ENCODE measurements around the gene BMERB1.
"Not testable (repeated sequence)": the region's sequence is repeated elsewhere in the genome, so short reads cannot be mapped to it uniquely, and the experiment has no call there.

BMERB1 gene

DNA sequence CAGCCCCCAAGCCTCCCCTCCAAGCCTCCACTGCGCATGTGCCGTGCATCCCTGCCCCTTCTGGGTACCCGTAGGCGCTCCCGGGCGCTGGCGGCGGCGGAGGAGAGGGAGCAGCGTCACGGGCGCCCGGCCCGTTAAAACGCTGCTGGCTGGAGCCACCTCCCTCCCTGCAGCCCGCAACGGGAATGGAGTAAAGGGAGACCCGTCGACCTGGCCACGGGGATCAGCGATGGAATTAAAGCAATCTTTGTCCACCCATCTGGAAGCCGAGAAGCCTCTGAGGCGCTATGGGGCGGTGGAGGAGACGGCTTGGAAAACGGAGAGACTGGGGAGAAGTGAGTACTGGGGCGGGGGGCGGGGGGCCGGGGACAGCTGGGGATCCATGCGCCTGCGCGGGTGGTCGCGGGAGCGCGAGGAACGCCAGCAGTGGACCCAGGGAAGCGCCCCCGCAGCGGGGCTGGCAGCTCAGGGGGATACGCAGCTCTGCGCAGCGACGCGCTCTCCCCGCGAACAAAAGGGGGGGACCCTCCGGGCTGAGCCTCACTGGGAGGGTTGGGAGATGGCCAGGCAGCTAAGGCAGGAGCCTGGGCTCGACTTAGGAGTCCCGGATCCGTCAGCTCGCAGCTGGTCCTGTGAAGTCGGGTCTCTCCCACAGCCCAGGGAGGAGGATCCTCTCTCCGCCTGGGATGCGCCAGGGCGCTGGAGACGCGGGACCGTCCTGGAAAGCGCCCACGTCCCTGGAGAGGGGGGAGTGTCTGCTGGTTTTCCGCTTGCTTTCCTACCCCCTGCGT lies at the start of gene BMERB1:
Gene BMERB1, plus strand, starts transcription at position 164 of the 791 bp plus-strand sequence. Its CDS starts 66 bp downstream, at position 230.
- DNase-seq, result peak; percentile 64

DNA sequence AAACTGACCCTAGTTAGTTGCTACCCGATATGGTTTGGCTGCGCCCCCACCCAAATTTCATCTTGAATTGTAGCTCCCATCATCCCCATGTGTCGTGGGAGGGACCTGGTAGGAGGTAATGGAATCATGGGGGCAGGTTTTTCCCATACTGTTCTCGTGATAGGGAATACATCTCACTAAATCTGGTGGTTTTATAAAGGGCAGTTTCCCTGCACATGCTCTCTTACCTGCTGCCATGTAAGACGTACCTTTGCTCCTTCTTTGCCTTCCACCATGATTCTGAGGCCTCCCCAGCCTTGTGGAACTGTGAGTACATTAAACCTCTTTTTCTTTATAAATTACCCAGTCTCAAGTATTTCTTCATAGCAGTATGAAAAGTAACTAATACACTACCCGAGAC lies 46.3 kb upstream of the BMERB1 start:
- not testable (repeated sequence) for DNase-seq

DNA sequence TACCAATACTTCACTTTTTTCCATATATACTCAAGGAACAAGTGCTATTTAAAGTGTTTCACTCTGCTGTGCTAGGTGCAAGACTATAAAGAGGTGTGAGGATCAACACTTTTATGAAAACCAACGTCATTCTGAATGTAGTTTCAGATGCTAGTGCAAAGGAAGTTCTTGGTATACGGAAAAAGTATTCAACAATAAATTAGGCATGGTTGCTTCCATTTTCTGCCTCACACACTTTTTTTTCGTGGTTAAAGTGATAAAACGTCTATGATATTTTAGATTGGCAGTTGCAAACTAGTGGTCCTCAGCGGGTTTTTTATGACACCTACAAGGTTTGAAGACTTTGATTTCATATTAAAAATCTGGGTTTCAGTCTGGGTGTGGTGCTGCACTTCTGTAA lies 44.5 kb upstream of the BMERB1 start:
- DNase-seq, result not testable (repeated sequence)

DNA sequence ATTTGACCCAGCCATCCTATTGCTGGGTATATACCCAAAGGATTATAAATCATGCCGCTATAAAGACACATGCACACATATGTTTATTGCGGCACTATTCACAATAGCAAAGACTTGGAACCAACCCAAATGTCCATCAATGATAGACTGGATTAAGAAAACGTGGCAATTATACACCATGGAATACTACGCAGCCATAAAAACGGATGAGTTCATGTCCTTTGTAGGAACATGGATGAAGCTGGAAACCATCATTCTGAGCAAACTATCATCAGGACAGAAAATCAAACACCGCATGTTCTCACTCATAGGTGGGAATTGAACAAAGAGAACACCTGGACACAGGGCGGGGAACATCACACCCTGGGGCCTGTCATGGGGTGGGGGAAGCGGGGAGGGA lies 41.4 kb upstream of the BMERB1 start:
- not testable (repeated sequence) for DNase-seq

DNA sequence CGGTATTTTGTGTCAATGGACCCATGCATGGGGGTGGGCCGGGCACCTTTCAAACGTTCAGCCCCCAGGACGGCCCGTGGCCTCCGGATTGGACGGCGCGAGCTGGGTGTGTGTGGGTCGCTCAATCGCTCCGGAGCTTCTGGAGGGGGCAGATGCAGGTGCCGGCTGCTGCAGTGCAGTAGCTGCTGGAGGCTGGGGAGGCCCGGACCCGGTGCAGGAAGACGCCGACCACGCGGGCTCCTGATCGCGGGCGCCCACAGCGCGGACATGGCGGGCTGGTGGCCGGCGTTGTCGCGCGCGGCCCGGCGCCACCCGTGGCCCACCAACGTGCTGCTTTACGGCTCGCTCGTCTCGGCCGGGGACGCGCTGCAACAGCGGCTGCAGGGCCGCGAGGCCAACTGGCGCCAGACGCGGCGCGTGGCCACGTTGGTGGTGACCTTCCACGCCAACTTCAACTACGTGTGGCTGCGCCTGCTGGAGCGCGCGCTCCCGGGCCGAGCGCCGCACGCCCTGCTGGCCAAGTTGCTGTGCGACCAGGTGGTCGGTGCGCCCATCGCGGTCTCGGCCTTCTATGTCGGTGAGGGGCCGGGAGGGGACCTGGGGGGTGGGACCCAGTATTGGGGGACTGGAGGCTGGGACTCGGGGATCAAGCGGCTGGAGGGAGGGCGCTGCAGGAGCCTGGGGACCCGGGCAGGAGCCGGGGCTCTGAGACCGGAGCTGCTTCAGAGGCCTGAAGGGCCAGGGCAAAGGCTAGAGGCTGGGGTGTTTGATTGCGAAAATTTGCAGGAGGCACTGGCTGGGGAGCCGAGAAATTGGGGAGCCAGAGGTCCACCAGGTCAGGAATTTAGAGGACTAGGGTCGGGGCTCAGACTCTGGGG lies 38.5 kb upstream of the BMERB1 start, which contains the start of gene MPV17L:
Gene MPV17L, plus strand, starts transcription at position 124 of the 878 bp plus-strand sequence. Its CDS starts 144 bp downstream, at position 268.
- not testable (repeated sequence) for DNase-seq

DNA sequence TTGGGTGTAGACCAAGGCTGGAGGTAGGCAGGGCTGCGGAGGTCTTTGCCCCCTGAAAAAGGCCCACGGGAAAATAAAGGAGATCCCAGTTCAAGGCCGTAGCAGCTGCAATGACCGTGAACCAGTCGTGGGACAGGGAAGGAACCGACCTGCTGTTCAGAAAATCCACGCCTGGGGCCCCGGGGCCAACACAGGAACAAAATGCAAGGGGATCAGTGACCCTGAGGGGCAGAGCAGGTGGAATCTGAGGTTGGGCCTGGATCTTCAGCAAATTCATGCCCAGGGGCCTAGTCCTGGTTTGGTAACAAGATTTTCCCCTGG lies 37.9 kb upstream of the BMERB1 start:
- not testable (repeated sequence) for DNase-seq

DNA sequence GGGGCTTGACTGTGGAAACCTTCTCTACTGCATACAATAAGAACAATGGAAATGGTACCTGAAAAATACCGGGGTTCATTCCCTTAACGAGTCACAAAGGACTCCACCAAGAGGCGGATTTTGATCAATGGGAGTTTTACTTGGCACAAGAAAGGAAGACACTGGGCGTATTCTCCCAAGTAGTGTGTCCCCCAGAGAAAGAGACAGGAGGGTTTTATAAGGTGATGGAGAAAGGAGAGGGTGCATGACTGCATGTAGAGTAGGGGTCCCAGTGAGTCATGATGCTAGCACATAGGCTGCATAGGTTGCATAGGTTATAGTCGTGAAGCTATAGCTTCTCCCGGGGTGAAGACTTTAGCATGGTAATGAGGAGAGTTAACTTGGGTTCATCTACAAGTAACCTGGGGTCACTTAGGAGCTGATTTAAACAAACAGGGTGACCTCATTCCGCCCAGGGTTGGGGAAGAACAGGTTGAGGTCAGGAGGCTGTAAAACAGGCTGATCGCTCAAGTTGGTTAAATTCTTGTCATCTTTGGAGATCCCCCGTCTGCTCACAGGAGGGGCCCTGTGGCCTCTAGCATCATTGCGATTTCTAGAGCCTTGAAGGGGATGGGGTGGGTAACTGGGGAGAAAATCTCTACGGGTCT lies 37.3 kb upstream of the BMERB1 start:
- DNase-seq, result no peak

DNA sequence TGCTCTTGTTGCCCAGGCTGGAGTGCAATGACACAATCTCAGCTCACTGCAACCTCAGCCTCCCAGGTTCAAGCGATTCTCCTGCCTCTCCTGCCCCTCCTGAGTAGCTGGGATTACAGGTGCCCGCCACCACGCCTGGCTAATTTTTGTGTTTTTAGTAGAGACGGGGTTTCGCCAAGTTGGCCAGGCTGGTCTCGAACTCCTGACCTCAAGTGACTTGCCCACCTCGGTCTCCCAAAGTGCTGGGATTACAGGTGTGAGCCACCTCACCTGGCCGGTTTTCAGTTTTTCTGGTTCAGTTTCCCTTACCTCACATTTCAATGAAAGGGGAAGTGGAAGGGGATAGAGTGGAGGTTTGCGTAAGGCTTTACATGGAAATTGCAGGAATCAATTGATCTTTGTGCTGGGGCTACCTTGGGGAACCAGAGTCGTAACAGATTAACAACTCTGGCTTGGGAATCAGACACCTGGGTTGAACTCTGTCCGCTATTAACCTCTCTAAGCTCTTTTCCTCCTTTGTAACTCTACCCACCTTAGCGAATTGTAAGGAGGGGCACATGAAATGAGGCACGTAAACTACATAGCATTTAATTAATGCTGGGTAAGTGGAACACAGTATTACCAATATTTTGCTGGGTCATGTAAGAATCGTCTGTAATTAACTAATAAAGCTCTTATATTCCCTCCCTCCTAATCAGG lies 35.6 kb upstream of the BMERB1 start:
- DNase-seq, result no peak

DNA sequence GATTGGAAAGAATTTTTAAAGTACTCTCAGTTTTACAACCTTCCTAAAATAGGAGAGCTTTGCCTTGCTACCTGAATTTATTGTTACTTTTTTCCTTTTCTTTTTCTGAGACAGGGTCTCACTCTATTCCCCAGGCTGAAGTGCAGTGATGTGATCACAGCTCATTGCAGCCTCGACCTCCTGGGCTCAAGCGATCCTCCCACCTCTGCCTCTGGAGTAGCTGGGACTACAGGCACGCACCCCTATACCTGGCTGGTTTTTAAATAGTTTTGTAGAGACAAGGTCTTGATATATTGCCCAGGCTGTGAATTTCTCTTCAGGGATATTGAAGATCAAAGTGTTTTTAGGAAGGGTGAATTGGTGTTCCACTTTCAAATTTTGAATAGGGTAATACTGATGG lies 35.1 kb upstream of the BMERB1 start:
- no peak for DNase-seq

DNA sequence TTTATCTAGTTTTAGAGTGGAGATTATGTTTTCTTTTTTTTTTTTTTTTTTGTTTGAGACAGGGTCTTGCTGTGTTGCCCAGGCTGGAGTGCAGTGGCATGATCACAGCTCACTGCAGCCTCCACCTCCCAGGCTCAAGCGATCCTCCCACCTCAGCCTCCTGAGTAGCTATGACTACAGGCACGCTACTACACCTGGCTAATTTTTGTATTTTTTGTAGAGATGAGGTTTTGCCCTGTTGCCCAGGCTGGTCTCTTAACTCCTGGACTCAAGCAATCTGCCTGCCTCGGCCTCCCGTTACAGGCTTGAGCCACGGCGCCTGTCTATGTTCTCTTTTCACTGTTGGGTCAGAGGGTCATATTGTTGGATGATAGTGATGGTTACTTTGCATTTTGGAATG lies 34.1 kb upstream of the BMERB1 start:
- not testable (repeated sequence) for DNase-seq

DNA sequence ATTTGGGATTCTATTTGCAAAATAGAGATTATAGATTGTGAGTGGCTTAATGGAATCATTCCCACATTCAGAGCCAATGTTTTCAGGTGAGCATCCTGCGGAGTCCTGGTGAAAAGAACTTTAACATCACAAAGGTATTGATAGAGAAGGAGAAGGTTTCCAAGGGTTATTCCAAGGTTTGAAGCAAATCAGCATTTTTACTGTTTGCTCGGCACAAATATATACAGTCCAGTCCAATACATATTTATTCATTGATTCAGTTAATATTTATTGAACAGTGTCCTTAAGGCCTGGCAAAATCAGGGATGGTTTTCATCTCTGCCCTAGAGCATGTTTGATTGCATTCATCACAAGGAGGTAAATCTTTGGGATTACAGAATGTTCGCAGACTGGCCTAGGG lies 32.4 kb upstream of the BMERB1 start:
- no peak for DNase-seq

DNA sequence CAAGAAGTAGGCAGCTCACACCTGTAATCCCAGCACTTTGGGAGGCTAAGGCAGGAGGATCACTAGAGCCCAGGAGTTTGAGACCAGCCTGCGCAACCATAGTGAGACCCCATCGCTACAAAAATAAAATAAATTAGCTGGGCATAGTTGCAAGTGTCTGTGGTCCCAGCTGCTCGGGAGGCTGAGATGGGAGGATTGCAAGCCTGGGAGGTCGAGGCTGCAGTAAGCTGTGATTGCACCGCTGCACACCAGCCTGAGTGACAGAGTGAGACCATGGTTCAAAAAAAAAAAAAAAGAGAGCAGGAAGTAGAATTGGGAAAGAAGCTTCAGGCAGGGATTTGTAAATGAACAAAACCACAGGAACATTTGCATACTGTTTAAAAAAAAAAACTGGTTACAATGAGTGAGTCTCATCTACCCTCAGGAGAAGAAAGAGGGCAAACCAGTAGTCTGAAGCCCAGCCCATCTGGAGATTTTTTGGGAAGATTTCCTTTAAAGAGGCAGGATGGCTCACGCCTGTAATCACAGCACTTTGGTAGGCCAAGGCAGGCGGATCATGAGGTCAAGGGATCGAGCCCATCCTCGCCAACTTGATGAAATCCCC lies 30.9 kb upstream of the BMERB1 start:
- DNase-seq, result no peak

DNA sequence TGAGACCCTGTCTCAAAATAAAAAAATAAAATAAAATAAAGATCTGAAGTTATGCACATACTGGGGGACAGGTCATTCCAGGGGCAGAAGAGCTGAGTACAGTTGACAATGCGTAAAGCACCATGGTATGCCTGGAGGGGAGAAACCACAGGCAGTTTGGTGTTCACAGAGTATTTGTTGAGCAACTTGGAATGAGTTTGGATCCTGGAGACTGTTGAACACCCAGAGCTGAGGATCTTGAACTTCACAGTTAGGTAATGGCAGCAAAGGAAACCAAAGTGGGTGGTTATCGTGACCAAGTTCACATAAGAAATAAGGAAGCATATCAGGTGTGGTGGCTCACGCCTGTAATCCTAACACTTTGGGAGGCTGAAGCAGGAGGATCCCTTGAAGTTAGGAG lies 30.3 kb upstream of the BMERB1 start:
- not testable (repeated sequence) for DNase-seq

DNA sequence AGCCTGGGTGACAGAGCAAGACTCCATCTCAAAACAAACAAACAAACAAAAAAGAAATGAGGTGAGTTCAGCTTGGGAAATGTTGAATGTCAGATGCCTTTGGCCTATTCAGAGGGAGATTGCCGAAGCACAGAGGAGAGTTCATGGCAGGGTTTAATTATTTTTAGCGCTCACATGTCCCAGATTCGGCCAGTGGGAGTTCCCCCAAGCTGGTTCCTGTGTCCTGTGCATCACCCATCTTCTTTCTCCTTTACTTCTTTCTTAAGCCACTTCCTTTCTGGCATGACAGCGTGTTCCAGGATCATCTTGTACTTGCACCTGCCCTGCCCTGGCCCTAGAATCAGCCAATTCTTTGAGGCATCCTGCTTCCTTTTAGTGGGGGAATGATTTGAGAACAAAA lies 29.6 kb upstream of the BMERB1 start:
- DNase-seq, result no peak

DNA sequence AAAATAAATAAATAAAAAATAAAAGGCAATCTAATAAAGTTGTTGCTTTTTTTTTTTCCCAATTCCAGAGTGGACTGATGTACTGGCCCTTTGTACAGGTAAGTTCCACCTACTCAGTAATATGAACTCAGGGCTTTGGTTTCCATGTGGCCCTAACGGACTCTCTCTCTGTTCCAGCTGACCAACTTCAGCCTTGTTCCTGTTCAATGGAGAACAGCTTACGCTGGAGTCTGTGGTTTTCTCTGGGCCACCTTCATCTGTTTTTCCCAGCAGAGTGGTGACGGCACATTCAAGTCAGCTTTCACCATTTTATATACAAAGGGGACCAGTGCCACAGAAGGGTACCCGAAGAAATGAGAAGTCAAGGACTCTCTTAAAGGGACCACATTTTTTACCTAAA lies 26.6 kb upstream of the BMERB1 start:
- not testable (repeated sequence) for DNase-seq

DNA sequence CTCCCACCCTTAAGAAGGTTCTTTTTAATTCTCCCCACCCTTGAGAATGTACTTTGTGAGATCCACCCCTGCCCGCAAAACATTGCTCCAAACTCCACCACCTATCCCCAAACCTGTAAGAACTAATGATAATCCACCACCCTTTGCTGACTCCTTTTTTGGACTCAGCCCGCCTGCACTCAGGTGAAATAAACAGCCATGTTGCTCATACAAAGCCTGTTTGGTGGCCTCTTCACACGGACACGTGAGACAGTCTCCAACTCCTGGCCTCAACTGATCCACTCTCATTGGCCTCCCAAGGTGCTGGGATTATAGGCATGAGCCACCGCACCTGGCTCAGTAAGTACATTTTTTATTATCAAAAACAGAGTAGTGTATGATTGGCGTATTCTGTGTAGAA lies 24.9 kb upstream of the BMERB1 start:
- DNase-seq, result not testable (repeated sequence)

DNA sequence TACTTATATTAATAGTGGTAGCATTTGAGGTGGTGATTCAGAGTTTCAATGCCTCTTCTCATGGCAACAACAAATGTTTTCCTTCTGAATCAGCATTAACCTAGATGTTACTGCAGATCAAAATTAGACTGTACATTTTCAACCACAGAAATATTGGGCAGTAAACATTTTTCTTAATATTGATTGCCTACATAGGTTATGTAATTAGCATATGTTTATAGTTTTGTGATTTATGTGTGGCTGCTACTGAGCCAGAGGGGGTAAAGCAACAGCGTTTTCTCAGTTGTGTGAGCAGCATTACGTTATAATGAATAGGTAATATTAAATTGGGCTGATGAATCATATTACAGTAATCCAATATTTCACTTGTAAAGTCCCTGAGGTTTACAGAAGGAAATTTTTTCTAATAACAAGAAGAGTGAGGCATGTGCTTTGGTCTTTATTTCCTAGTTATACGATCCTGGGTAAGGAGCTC lies 18.8 kb upstream of the BMERB1 start:
- no peak for DNase-seq

DNA sequence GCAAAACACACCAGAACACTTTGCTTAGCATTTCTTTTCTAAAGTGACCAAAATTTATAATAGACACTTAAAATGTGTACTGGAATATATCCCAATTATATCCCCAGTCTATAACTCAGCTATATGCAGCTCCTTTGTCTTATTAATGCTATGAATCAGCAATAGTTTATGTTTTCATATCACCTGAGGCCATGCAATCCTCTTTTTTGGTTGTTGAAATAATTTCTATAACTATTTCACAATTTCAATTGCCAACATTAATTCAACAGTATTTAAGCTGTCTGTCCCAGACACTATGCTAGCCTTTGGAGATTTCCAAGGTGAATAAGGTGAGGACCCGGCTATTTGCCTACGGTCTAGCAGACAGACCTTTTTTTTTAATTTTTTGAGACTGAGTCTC lies 17.2 kb upstream of the BMERB1 start:
- DNase-seq, result no peak

DNA sequence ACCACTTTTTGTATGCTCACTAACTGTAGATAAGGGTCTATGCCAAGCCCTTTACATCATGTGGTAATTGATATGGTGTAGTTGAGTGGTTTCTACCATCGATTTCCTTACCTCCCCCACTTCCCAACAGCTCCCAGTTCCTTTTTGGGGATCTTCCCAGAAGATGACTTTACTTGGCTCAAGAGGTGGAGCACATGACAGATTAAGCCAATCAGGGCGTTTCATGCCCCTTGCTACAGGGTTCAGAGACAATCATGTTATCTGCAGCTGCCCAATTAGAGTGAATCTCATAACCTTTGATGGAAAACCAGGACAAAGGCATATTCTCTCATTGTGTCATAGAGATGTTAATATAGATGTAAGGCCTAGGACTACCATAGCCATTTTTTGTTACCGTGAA lies 16.2 kb upstream of the BMERB1 start:
- DNase-seq, result no peak

DNA sequence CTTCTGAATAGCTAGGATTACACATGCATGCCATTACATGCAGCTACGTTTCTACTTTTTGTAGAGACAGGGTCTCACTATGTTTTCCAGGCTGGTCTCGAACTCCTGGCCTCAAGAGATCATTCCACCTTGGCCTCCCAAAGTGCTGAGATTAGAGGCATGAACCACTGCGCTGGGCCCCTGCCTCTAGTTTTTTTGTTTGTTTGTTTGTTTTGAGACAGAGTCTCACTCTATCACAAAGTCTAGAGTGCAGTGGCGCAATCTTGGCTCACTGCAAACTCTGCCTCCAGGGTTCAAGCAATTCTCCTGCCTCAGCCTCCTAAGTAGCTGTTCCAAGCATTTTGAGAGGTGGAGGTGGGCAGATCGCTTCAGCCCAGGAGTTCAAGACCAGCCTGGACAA lies 12.7 kb upstream of the BMERB1 start:
- DNase-seq, result not testable (repeated sequence)

DNA sequence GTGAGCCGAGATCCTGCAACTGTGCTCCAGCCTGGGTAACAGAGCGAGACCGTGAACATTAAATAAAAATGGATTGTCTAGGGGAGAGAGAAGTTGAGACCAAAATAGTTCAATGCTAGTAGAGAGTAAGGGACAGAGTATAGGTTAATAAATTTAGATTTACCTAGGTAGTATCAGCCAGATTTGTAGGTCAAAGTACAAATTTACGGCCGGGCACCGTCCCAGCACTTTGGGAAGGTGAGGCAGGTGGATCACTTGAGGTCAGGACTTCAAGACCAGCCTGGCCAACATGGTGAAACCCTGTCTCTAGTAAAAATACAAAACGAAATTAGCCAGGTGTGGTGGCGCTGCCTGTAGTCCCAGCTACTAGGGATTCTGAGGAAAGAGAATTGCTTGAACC lies 12.2 kb upstream of the BMERB1 start:
- no peak for DNase-seq

DNA sequence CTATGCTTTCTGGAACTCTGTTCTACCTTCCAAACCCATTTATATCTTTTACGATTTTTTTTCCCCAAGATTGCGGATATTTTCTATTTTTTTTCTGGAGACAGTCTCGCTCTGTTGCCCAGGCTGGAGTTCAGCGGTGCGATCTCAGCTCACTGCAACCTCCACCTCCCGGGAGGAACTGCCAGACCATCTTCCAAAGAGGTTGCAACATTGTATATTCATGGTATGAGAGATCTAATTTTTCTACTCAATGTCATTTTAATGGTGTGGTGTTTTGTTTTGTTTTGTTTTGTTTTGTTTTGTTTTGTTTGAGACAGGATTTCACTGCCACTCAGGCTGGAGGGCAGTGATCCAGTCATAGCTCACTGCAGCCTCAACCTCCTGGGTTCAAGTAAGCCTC lies 8.5 kb upstream of the BMERB1 start:
- no peak for DNase-seq
